ENCODE measurements around the gene CRISPLD2. TPM values are rescaled to one million over a fixed set of nuclear protein-coding genes. Genes with fewer than 3 reads are reported as not detected.

The CRISPLD2 gene
- total and polyA plus RNA-seq, 7 experiments from 2014 or later, result 0.38 to 14.4 (median 0.82) TPM

GRCh38 chr16:84896847-84897246 lies 77.1 kb downstream of the CRISPLD2 start:
- Histone ChIP-seq H3K27ac (ENCODE audit: low read depth, low read length) (no peak overlapping the region), H3K27me3 (ENCODE audit: control insufficient read depth in 2 of 2, insufficient read depth in 2 of 2, low read length in 2 of 2) (no peaks in the 10 kb centered on the region), H3K4me1 (ENCODE audit: control insufficient read depth in 2 of 2, insufficient read depth in 2 of 2, low read length in 2 of 2) (no peaks in the 10 kb centered on the region), H3K4me3 (ENCODE audit: low read length) (no peak overlapping the region), H3K36me3 (ENCODE audit: control insufficient read depth in 2 of 3, insufficient read depth in 3 of 3, low read length in 3 of 3) (no peaks in the 10 kb centered on the region), H3K9me3 (ENCODE audit: control insufficient read depth in 2 of 3, low read length in 3 of 3) (no peaks in the 10 kb centered on the region)
- ATAC-seq (no peak), DNase-seq (no peak)
- peaks cover 0 to 6% (median 0%) of the 10 kb centered on the region in 11 donors for H3K9me3 Mint-ChIP-seq
- no peak overlapping the region for H3K4me3 Mint-ChIP-seq
- POLR2A ChIA-PET, result no interaction called here
- CTCF ChIA-PET, result no interaction called here
- H3K27me3 Mint-ChIP-seq, result peaks cover 0 to 15% (median 2%) of the 10 kb centered on the region in 5 donors
- peaks cover 0 to 5% (median 0%) of the 10 kb centered on the region in 5 donors for H3K36me3 Mint-ChIP-seq
- H3K27ac Mint-ChIP-seq, result no peak overlapping the region
- intact Hi-C loops (cut with micrococcal nuclease), result no loop called here
- peaks cover 0 to 9% (median 0%) of the 10 kb centered on the region in 7 donors for H3K4me1 Mint-ChIP-seq

- CTCF ChIA-PET, result no interaction called here
Measured at GRCh38 chr16:84897911-84898377, 78.2 kb downstream of the CRISPLD2 start.

GRCh38 chr16:84898447-84898846 lies 78.7 kb downstream of the CRISPLD2 start:
- intact Hi-C loops (cut with micrococcal nuclease), result no loop called here
- Histone ChIP-seq H3K4me1 (ENCODE audit: control insufficient read depth in 2 of 2, insufficient read depth in 2 of 2, low read length in 2 of 2) (no peaks in the 10 kb centered on the region), H3K36me3 (ENCODE audit: control insufficient read depth in 2 of 3, insufficient read depth in 3 of 3, low read length in 3 of 3) (no peaks in the 10 kb centered on the region), H3K4me3 (ENCODE audit: low read length) (no peak overlapping the region), H3K9me3 (ENCODE audit: control insufficient read depth in 2 of 3, low read length in 3 of 3) (no peaks in the 10 kb centered on the region), H3K27ac (ENCODE audit: low read depth, low read length) (no peak overlapping the region), H3K27me3 (ENCODE audit: control insufficient read depth in 2 of 2, insufficient read depth in 2 of 2, low read length in 2 of 2) (no peaks in the 10 kb centered on the region)
- Mint-ChIP-seq H3K36me3 (peaks cover 0 to 5% (median 0%) of the 10 kb centered on the region in 5 donors), H3K4me3 (no peak overlapping the region), H3K9me3 (peaks cover 0 to 6% (median 0%) of the 10 kb centered on the region in 11 donors), H3K27ac (no peak overlapping the region), H3K4me1 (peaks cover 0 to 9% (median 0%) of the 10 kb centered on the region in 7 donors), H3K27me3 (peaks cover 0 to 9% (median 2%) of the 10 kb centered on the region in 5 donors)
- CTCF ChIA-PET, result no interaction called here
- peak; percentile 68 for ATAC-seq
- DNase-seq, result no peak
- POLR2A ChIA-PET, result no interaction called here

More at GRCh38 chr16:84897911-84898377, 78.2 kb downstream of the CRISPLD2 start:
- intact Hi-C loops (cut with micrococcal nuclease), result no loop called here
- peaks cover 0 to 5% (median 0%) of the 10 kb centered on the region in 5 donors for H3K36me3 Mint-ChIP-seq
- no peaks in the 10 kb centered on the region for H3K9me3 ChIP-seq (ENCODE audit: control insufficient read depth in 2 of 3, low read length in 3 of 3)
- no peaks in the 10 kb centered on the region for H3K4me1 ChIP-seq (ENCODE audit: control insufficient read depth in 2 of 2, insufficient read depth in 2 of 2, low read length in 2 of 2)
- peak; percentile 64 for ATAC-seq
- no peak for DNase-seq
- no peaks in the 10 kb centered on the region for H3K36me3 ChIP-seq (ENCODE audit: control insufficient read depth in 2 of 3, insufficient read depth in 3 of 3, low read length in 3 of 3)
- peaks cover 0 to 9% (median 0%) of the 10 kb centered on the region in 7 donors for H3K4me1 Mint-ChIP-seq
- H3K27ac ChIP-seq (ENCODE audit: low read depth, low read length), result no peak overlapping the region
- POLR2A ChIA-PET, result no interaction called here
- H3K9me3 Mint-ChIP-seq, result peaks cover 0 to 6% (median 0%) of the 10 kb centered on the region in 11 donors
- H3K27me3 ChIP-seq (ENCODE audit: control insufficient read depth in 2 of 2, insufficient read depth in 2 of 2, low read length in 2 of 2), result no peaks in the 10 kb centered on the region
- no peak overlapping the region for H3K4me3 ChIP-seq (ENCODE audit: low read length)
- no peak overlapping the region for H3K4me3 Mint-ChIP-seq
- H3K27ac Mint-ChIP-seq, result no peak overlapping the region
- peaks cover 0 to 13% (median 2%) of the 10 kb centered on the region in 5 donors for H3K27me3 Mint-ChIP-seq

- Mint-ChIP-seq H3K4me3 (no peak overlapping the region), H3K27me3 (peaks cover 0 to 5% (median 2%) of the 10 kb centered on the region in 5 donors), H3K4me1 (peaks cover 0 to 9% (median 0%) of the 10 kb centered on the region in 7 donors), H3K9me3 (peaks cover 0 to 3% (median 0%) of the 10 kb centered on the region in 11 donors), H3K36me3 (peaks cover 0 to 5% (median 0%) of the 10 kb centered on the region in 5 donors), H3K27ac (no peak overlapping the region)
- intact Hi-C loops (cut with micrococcal nuclease), result no loop called here
- DNase-seq, result no peak
- POLR2A ChIA-PET, result no interaction called here
- Histone ChIP-seq H3K4me1 (ENCODE audit: control insufficient read depth in 2 of 2, insufficient read depth in 2 of 2, low read length in 2 of 2) (no peaks in the 10 kb centered on the region), H3K27me3 (ENCODE audit: control insufficient read depth in 2 of 2, insufficient read depth in 2 of 2, low read length in 2 of 2) (no peaks in the 10 kb centered on the region), H3K9me3 (ENCODE audit: control insufficient read depth in 2 of 3, low read length in 3 of 3) (no peaks in the 10 kb centered on the region), H3K27ac (ENCODE audit: low read depth, low read length) (no peak overlapping the region), H3K4me3 (ENCODE audit: low read length) (no peak overlapping the region), H3K36me3 (ENCODE audit: control insufficient read depth in 2 of 3, insufficient read depth in 3 of 3, low read length in 3 of 3) (no peaks in the 10 kb centered on the region)
- CTCF ChIA-PET, result no interaction called here
- ATAC-seq, result no peak
Measured at GRCh38 chr16:84899414-84899813, 79.6 kb downstream of the CRISPLD2 start.

- no peaks in the 10 kb centered on the region for H3K36me3 ChIP-seq (ENCODE audit: control insufficient read depth in 2 of 3, insufficient read depth in 3 of 3, low read length in 3 of 3)
- H3K9me3 ChIP-seq (ENCODE audit: control insufficient read depth in 2 of 3, low read length in 3 of 3), result no peaks in the 10 kb centered on the region
- intact Hi-C loops (cut with micrococcal nuclease), result no loop called here
- H3K4me3 ChIP-seq (ENCODE audit: low read length), result no peak overlapping the region
- Mint-ChIP-seq H3K4me1 (peaks cover 0 to 7% (median 0%) of the 10 kb centered on the region in 7 donors), H3K9me3 (peaks cover 0 to 1% (median 0%) of the 10 kb centered on the region in 11 donors), H3K27ac (no peak overlapping the region), H3K4me3 (no peak overlapping the region), H3K27me3 (no peaks in the 10 kb centered on the region), H3K36me3 (peaks cover 0 to 3% (median 0%) of the 10 kb centered on the region in 5 donors)
- POLR2A ChIA-PET, result no interaction called here
- ATAC-seq, result no peak
- CTCF ChIA-PET, result no interaction called here
- no peak overlapping the region for H3K27ac ChIP-seq (ENCODE audit: low read depth, low read length)
- no peak for DNase-seq
- no peaks in the 10 kb centered on the region for H3K27me3 ChIP-seq (ENCODE audit: control insufficient read depth in 2 of 2, insufficient read depth in 2 of 2, low read length in 2 of 2)
- no peaks in the 10 kb centered on the region for H3K4me1 ChIP-seq (ENCODE audit: control insufficient read depth in 2 of 2, insufficient read depth in 2 of 2, low read length in 2 of 2)
Measured at GRCh38 chr16:84905965-84906460, 86.2 kb downstream of the CRISPLD2 start.

- no peaks in the 10 kb centered on the region for H3K9me3 Mint-ChIP-seq
- CTCF ChIA-PET, result no interaction called here
- POLR2A ChIA-PET, result no interaction called here
- intact Hi-C loops (cut with micrococcal nuclease), result no loop called here
- no peak for DNase-seq
- no peaks in the 10 kb centered on the region for H3K27me3 ChIP-seq (ENCODE audit: control insufficient read depth in 2 of 2, insufficient read depth in 2 of 2, low read length in 2 of 2)
- no peaks in the 10 kb centered on the region for H3K36me3 Mint-ChIP-seq
- ATAC-seq, result no peak
- H3K4me3 ChIP-seq (ENCODE audit: low read length), result no peak overlapping the region
- no peaks in the 10 kb centered on the region for H3K36me3 ChIP-seq (ENCODE audit: control insufficient read depth in 2 of 3, insufficient read depth in 3 of 3, low read length in 3 of 3)
- H3K27ac ChIP-seq (ENCODE audit: low read depth, low read length), result no peak overlapping the region
- H3K4me1 Mint-ChIP-seq, result peaks cover 0 to 7% (median 0%) of the 10 kb centered on the region in 7 donors
- peaks cover 0 to 5% (median 0%) of the 10 kb centered on the region in 5 donors for H3K27me3 Mint-ChIP-seq
- no peaks in the 10 kb centered on the region for H3K4me1 ChIP-seq (ENCODE audit: control insufficient read depth in 2 of 2, insufficient read depth in 2 of 2, low read length in 2 of 2)
- no peaks in the 10 kb centered on the region for H3K9me3 ChIP-seq (ENCODE audit: control insufficient read depth in 2 of 3, low read length in 3 of 3)
- no peak overlapping the region for H3K27ac Mint-ChIP-seq
- no peak overlapping the region for H3K4me3 Mint-ChIP-seq
Measured at GRCh38 chr16:84907051-84907450, 87.3 kb downstream of the CRISPLD2 start.

GRCh38 chr16:84907575-84907974 lies 87.8 kb downstream of the CRISPLD2 start:
- Histone ChIP-seq H3K4me1 (ENCODE audit: control insufficient read depth in 2 of 2, insufficient read depth in 2 of 2, low read length in 2 of 2) (no peaks in the 10 kb centered on the region), H3K27ac (ENCODE audit: low read depth, low read length) (no peak overlapping the region), H3K9me3 (ENCODE audit: control insufficient read depth in 2 of 3, low read length in 3 of 3) (no peaks in the 10 kb centered on the region), H3K36me3 (ENCODE audit: control insufficient read depth in 2 of 3, insufficient read depth in 3 of 3, low read length in 3 of 3) (no peaks in the 10 kb centered on the region), H3K4me3 (ENCODE audit: low read length) (no peak overlapping the region), H3K27me3 (ENCODE audit: control insufficient read depth in 2 of 2, insufficient read depth in 2 of 2, low read length in 2 of 2) (no peaks in the 10 kb centered on the region)
- ATAC-seq, result no peak
- H3K27ac Mint-ChIP-seq, result no peak overlapping the region
- POLR2A ChIA-PET, result no interaction called here
- peaks cover 0 to 7% (median 0%) of the 10 kb centered on the region in 7 donors for H3K4me1 Mint-ChIP-seq
- CTCF ChIA-PET, result no interaction called here
- no peaks in the 10 kb centered on the region for H3K36me3 Mint-ChIP-seq
- no peak overlapping the region for H3K4me3 Mint-ChIP-seq
- intact Hi-C loops (cut with micrococcal nuclease), result no loop called here
- no peak for DNase-seq
- H3K27me3 Mint-ChIP-seq, result peaks cover 0 to 8% (median 0%) of the 10 kb centered on the region in 5 donors
- no peaks in the 10 kb centered on the region for H3K9me3 Mint-ChIP-seq

All from naive thymus-derived CD4-positive, alpha-beta T cell (primary cell).